ENCODE measurements around the gene SLC39A11.

DNA sequence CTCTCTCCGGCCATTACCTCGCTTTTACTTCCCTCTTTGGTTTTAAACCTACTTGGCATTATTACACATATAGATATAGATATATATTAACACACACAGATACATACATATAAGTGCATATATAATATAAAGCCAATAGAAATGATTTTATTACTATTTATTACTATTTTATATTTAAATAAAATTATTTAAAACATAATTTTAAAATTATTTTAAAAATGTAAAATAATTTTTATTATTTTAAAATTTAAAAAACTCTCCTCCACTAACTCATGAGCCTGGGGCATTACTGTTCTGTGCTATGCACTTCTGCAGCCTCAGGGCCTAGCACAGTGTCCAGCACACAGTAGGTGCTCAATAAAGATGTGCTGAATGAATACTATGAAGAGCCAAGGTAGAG is 200.9 kb downstream of the SLC39A11 start:
- TF ChIP-seq, protein P1, sequence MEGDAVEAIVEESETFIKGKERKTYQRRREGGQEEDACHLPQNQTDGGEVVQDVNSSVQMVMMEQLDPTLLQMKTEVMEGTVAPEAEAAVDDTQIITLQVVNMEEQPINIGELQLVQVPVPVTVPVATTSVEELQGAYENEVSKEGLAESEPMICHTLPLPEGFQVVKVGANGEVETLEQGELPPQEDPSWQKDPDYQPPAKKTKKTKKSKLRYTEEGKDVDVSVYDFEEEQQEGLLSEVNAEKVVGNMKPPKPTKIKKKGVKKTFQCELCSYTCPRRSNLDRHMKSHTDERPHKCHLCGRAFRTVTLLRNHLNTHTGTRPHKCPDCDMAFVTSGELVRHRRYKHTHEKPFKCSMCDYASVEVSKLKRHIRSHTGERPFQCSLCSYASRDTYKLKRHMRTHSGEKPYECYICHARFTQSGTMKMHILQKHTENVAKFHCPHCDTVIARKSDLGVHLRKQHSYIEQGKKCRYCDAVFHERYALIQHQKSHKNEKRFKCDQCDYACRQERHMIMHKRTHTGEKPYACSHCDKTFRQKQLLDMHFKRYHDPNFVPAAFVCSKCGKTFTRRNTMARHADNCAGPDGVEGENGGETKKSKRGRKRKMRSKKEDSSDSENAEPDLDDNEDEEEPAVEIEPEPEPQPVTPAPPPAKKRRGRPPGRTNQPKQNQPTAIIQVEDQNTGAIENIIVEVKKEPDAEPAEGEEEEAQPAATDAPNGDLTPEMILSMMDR (IDR thresholded peaks at IDR 0.05): no peak
- TF ChIP-seq GABPB1 (CRISPR knock-in tag; IDR thresholded peaks at IDR 0.05): no peak
- TF ChIP-seq, protein P2, sequence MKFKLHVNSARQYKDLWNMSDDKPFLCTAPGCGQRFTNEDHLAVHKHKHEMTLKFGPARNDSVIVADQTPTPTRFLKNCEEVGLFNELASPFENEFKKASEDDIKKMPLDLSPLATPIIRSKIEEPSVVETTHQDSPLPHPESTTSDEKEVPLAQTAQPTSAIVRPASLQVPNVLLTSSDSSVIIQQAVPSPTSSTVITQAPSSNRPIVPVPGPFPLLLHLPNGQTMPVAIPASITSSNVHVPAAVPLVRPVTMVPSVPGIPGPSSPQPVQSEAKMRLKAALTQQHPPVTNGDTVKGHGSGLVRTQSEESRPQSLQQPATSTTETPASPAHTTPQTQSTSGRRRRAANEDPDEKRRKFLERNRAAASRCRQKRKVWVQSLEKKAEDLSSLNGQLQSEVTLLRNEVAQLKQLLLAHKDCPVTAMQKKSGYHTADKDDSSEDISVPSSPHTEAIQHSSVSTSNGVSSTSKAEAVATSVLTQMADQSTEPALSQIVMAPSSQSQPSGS (CRISPR knock-in tag; IDR thresholded peaks at IDR 0.05; ENCODE audit: borderline replicate concordance, low read depth): no peak
- TF ChIP-seq ZNF219 (CRISPR knock-in tag; IDR thresholded peaks at IDR 0.05; ENCODE audit: borderline replicate concordance): no peak
- no peak for TF ChIP-seq TEAD4 (CRISPR knock-in tag; IDR thresholded peaks at IDR 0.05)
- no peak for TF ChIP-seq SMAD3 (CRISPR knock-in tag; IDR thresholded peaks at IDR 0.05; ENCODE audit: borderline replicate concordance)
- TF ChIP-seq SP1 (CRISPR knock-in tag; conservative IDR thresholded peaks at IDR 0.05): no peak
- TF ChIP-seq ETV6 (CRISPR knock-in tag; IDR thresholded peaks at IDR 0.05): no peak
